Neuron (in vitro differentiated cells): ENCODE results near the gene PTPRK.

ENCODE experiments used
- H2AFZ ChIP-seq: one replicate; pipeline ENCODE4 v1.6.1; 2013; ENCODE audit warnings: low read depth, mild to moderate bottlenecking, inconsistent platforms, low read length, moderate library complexity
- H3K27me3 ChIP-seq: one replicate; pipeline ENCODE4 v1.6.1; 2013; ENCODE audit warnings: low read length; ENCODE audit not compliant: insufficient read depth
- H3K36me3 ChIP-seq: one replicate; pipeline ENCODE4 v1.6.1; 2013; ENCODE audit warnings: low read length; ENCODE audit not compliant: insufficient read depth
- H3K4me1 ChIP-seq: one replicate; pipeline ENCODE4 v1.6.1; 2013; ENCODE audit warnings: low read length; ENCODE audit not compliant: insufficient read depth
- H3K4me3 ChIP-seq: 2 replicates; pipeline ENCODE4 v1.5.1; 2013; ENCODE audit warnings: mild to moderate bottlenecking, low read length, moderate library complexity
- H3K9me3 ChIP-seq: one replicate; pipeline ENCODE4 v1.6.1; 2013; ENCODE audit warnings: low read length

Gene PTPRK

GRCh38 chr6:128350416-128351254 is 169.8 kb downstream of the PTPRK start:
- H3K27me3 ChIP-seq: no peaks in the 10 kb centered on the region
- no peak overlapping the region for H2AFZ ChIP-seq
- H3K9me3 ChIP-seq: no peaks in the 10 kb centered on the region
- no peaks in the 10 kb centered on the region for H3K36me3 ChIP-seq
- H3K4me3 ChIP-seq: no peak overlapping the region
- H3K4me1 ChIP-seq: peaks cover 7% of the 10 kb centered on the region

- Histone ChIP-seq H3K27me3 (no peaks in the 10 kb centered on the region), H3K4me1 (peaks cover 7% of the 10 kb centered on the region), H2AFZ (no peak overlapping the region), H3K9me3 (no peaks in the 10 kb centered on the region), H3K4me3 (no peak overlapping the region), H3K36me3 (no peaks in the 10 kb centered on the region)
Measured at GRCh38 chr6:128347123-128347522, 173.3 kb downstream of the PTPRK start.

- Histone ChIP-seq H3K4me1 (peaks cover 7% of the 10 kb centered on the region), H3K36me3 (no peaks in the 10 kb centered on the region), H3K4me3 (no peak overlapping the region), H2AFZ (no peak overlapping the region), H3K9me3 (no peaks in the 10 kb centered on the region), H3K27me3 (no peaks in the 10 kb centered on the region)
Measured at GRCh38 chr6:128346569-128346968, 173.8 kb downstream of the PTPRK start.

GRCh38 chr6:128345278-128345677 is 175.1 kb downstream of the PTPRK start:
- H3K36me3 ChIP-seq: no peaks in the 10 kb centered on the region
- no peaks in the 10 kb centered on the region for H3K27me3 ChIP-seq
- no peaks in the 10 kb centered on the region for H3K9me3 ChIP-seq
- no peak overlapping the region for H2AFZ ChIP-seq
- H3K4me1 ChIP-seq: peaks cover 7% of the 10 kb centered on the region
- H3K4me3 ChIP-seq: no peak overlapping the region

- H3K4me1 ChIP-seq: peaks cover 7% of the 10 kb centered on the region
- no peak overlapping the region for H2AFZ ChIP-seq
- no peaks in the 10 kb centered on the region for H3K27me3 ChIP-seq
- no peak overlapping the region for H3K4me3 ChIP-seq
- H3K36me3 ChIP-seq: no peaks in the 10 kb centered on the region
- no peaks in the 10 kb centered on the region for H3K9me3 ChIP-seq
Measured at GRCh38 chr6:128343706-128344105, 176.7 kb downstream of the PTPRK start.

GRCh38 chr6:128339635-128340450 is 180.6 kb downstream of the PTPRK start:
- Histone ChIP-seq H3K36me3 (no peaks in the 10 kb centered on the region), H3K4me3 (no peak overlapping the region), H2AFZ (no peak overlapping the region), H3K9me3 (no peaks in the 10 kb centered on the region), H3K27me3 (no peaks in the 10 kb centered on the region), H3K4me1 (peaks cover 2% of the 10 kb centered on the region)

GRCh38 chr6:128337619-128338018 is 182.8 kb downstream of the PTPRK start:
- Histone ChIP-seq H3K4me1 (peaks cover 2% of the 10 kb centered on the region), H3K9me3 (no peaks in the 10 kb centered on the region), H3K36me3 (no peaks in the 10 kb centered on the region), H2AFZ (no peak overlapping the region), H3K4me3 (no peak overlapping the region), H3K27me3 (no peaks in the 10 kb centered on the region)

- Histone ChIP-seq H3K27me3 (no peaks in the 10 kb centered on the region), H3K36me3 (no peaks in the 10 kb centered on the region), H3K4me3 (no peak overlapping the region), H3K4me1 (peaks cover 2% of the 10 kb centered on the region), H2AFZ (no peak overlapping the region), H3K9me3 (no peaks in the 10 kb centered on the region)
Measured at GRCh38 chr6:128336436-128337095, 183.8 kb downstream of the PTPRK start.

- Histone ChIP-seq H2AFZ (no peak overlapping the region), H3K4me3 (no peak overlapping the region), H3K27me3 (no peaks in the 10 kb centered on the region), H3K9me3 (no peaks in the 10 kb centered on the region), H3K4me1 (peaks cover 2% of the 10 kb centered on the region), H3K36me3 (no peaks in the 10 kb centered on the region)
Measured at GRCh38 chr6:128335963-128336362, 184.4 kb downstream of the PTPRK start.

GRCh38 chr6:128333581-128334223 is 186.7 kb downstream of the PTPRK start:
- Histone ChIP-seq H3K4me1 (peaks cover 2% of the 10 kb centered on the region), H3K4me3 (no peak overlapping the region), H3K9me3 (no peaks in the 10 kb centered on the region), H3K36me3 (no peaks in the 10 kb centered on the region), H2AFZ (no peak overlapping the region), H3K27me3 (no peaks in the 10 kb centered on the region)

- no peak overlapping the region for H2AFZ ChIP-seq
- H3K4me1 ChIP-seq: no peaks in the 10 kb centered on the region
- no peaks in the 10 kb centered on the region for H3K36me3 ChIP-seq
- H3K27me3 ChIP-seq: no peaks in the 10 kb centered on the region
- H3K4me3 ChIP-seq: no peak overlapping the region
- no peaks in the 10 kb centered on the region for H3K9me3 ChIP-seq
Measured at GRCh38 chr6:128327890-128328289, 192.5 kb downstream of the PTPRK start.

- Histone ChIP-seq H3K4me3 (no peak overlapping the region), H3K4me1 (no peaks in the 10 kb centered on the region), H3K27me3 (no peaks in the 10 kb centered on the region), H3K9me3 (no peaks in the 10 kb centered on the region), H3K36me3 (no peaks in the 10 kb centered on the region), H2AFZ (no peak overlapping the region)
Measured at GRCh38 chr6:128323011-128323410, 197.4 kb downstream of the PTPRK start.
